GM10248 (cell line): ENCODE results near the gene NPHS1.
"Not testable (repeated sequence)": the region's sequence is repeated elsewhere in the genome, so short reads cannot be mapped to it uniquely, and the experiment has no call there.

Experiments used
- CTCF ChIA-PET: fragments of 300-600 bp; sonication (Branson Sonifier 250); formaldehyde crosslinking; extraction: SDS; loops from one replicate; lab custom pipeline; 2021; ENCODE audit warnings: antibody characterized with exemption; lab: Yijun Ruan, JAX
- POLR2A ChIA-PET: fragments of 350-650 bp; sonication (Branson Sonifier 250); formaldehyde crosslinking; extraction: SDS; loops from one replicate; lab custom pipeline; 2020; ENCODE audit warnings: antibody characterized with exemption; lab: Yijun Ruan, JAX
- DNase-seq: peaks from one replicate; pipeline ENCODE4 v3.0.0; 2012; ENCODE audit errors: extremely low spot score
- CTCF ChIP-seq: IDR thresholded peaks from 2 replicates; pipeline ENCODE4 v1.5.1; 2012; ENCODE audit warnings: mild to moderate bottlenecking, low read depth; ENCODE audit errors: extremely low read depth, missing control alignments, control extremely low read depth

NPHS1 gene

DNA sequence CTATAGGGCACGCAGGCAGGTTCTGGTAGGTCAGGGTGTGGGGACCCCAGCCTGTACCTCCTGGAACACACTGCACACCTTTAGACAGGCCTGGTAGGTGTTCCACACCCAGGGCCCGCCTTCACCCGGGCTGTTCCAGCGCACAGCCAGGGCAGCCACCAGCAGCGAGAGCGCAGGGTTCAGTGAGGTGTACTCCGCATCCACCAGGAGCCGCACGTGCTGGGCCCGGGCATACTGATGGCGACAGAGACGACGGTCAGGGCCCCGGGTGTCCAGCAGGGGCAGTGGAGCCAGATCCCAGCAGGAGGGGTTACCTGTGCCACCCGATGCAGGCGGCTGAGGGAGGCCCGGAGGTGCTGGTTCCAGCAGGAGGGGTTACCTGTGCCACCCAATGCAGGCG, 45.7 kb downstream of the NPHS1 start:
- ChIA-PET CTCF (no interaction called here), POLR2A (no interaction called here)
- no peak for TF ChIP-seq CTCF
- DNase-seq, result no peak

GRCh38 chr19:35805526-35806102, 46.7 kb downstream of the NPHS1 start:
- CTCF ChIA-PET, result no interaction called here
- DNase-seq, result no peak
- no peak for TF ChIP-seq CTCF
- POLR2A ChIA-PET, result no interaction called here

DNA sequence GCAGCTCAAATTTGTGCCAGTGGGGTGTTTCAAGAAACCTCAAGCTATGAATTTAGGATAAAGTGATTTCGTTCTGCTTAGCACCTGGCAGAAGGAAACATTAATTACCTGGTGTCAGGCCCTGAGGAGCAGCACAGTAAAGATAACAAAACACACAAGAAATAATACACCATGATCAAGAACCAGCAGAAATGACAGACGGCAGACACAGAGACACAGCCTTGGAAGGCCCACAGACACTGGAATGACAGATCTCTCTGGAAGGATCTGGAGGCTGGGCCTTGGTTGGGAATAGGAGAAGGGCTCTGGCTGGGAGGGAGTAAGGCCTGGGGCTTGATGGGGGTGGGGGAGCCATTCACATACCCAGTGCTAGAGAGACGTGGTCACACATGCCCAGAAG, 50.5 kb downstream of the NPHS1 start:
- no peak for TF ChIP-seq CTCF
- no peak for DNase-seq
- CTCF ChIA-PET, result interaction anchor here (0.9 kb wide), 1 partner anchor 12 kb away, joined by 3 read pairs; no protein-coding TSS in a partner anchor
- POLR2A ChIA-PET, result no interaction called here

GRCh38 chr19:35797663-35798062, 54.6 kb downstream of the NPHS1 start:
- no peak for DNase-seq
- CTCF ChIA-PET, result no interaction called here
- POLR2A ChIA-PET, result no interaction called here
- TF ChIP-seq CTCF, result no peak

DNA sequence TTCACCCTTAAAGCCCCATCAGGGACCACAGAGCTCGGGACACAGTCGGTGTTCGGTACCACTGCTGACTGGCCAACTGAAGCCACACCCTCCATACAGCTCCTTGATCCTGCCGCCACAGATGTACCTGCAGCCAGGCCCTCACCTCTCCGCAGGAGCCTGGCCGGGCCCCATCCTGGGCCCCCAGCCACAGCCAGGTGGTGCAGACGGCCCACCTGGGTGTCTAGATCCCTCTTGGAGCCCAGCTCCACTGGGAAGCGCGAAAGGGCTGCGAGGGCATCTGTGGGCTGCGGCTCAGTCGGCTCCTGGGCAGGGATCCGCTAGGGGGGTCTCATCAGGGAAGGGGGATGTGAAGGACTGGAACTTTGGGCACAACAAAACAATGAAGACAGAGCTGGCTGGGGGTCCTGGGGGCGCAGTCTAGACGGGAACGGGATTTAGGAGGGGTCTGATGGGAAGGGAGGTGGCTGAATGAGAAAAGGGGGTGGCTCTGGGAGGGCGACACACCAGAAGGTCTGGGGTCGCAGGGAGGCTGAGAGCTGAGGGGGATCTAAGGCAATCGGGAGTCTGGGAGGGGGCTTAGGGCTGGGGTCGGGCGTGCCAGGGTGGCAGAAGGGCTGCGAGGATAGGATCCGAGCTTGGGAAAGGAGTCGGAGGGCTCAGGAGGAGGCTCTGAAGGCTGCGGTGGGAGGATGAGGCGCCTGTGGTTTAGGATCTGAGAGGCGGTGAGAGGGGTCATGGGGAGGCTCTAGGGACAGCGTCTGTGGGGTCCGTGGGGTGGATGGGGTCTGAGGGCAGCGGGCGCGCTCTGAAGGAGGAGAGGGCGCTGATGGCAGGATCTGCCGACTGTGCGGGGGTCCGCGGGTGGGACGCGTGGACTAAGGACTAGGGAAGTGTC, 55.4 kb downstream of the NPHS1 start:
- ChIA-PET POLR2A (no interaction called here), CTCF (no interaction called here)
- no peak for DNase-seq
- no peak for TF ChIP-seq CTCF

GRCh38 chr19:35795564-35795963, 56.7 kb downstream of the NPHS1 start:
- POLR2A ChIA-PET, DNase-seq, CTCF ChIA-PET: not testable (repeated sequence)
